ENCODE data around the gene PARVB. TPM values are rescaled to one million over a fixed set of nuclear protein-coding genes. Genes with fewer than 3 reads are reported as not detected.

The PARVB gene
- total and polyA plus RNA-seq, 2 of the 8 experiments (the other 6 are each of a cell fraction or from before 2014, with no cell fraction given), result 14.5 to 18.6 TPM

DNA sequence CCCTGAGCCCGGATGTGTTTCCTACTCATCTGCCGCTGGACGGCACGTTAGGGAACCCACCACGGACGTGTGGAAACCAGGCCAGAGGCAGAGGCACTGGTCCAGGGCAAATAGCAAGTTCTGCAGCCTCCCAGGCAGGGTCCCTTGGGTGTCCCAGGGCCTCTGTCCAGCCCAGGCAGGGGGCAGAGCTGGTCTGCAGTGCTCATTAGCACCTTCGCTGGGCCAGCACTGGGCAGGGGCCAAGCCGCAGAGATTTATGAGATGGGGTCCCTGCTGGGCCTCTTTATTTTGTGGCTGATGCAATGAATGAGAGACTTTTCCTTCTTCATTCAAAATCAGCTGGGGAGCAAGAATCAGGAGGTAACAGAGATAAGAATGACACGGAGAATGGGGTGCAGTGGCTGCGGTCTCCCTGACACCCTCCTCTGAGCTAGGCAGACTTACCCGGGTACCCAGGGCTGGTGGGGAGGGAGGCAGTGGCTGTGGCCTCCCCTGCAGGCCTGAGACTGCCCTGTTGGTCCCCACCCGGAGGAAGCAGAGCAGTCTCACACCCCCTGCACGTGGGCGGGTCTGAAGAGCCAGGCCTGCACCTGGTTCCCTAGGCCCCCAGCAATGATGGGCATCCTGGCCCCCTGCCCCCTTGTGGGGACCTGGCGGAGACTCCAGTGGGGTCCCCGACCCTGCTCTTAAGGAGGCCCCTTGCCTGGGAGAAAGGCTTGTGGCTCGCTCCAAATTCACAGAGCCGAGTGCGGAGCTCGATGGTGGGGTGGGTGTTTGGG lies 142.6 kb downstream of the PARVB start (continued):
- no peak for TF ChIP-seq SIX5 (IDR thresholded peaks at IDR 0.05; ENCODE audit: low read depth, low read length)
- TF ChIP-seq YY1 (IDR thresholded peaks at IDR 0.05; ENCODE audit: low read depth, low read length), result no peak
- no peak for TF ChIP-seq RXRA (IDR thresholded peaks at IDR 0.05; ENCODE audit: insufficient read depth, low read depth, low read length)
- TF ChIP-seq, protein P1, sequence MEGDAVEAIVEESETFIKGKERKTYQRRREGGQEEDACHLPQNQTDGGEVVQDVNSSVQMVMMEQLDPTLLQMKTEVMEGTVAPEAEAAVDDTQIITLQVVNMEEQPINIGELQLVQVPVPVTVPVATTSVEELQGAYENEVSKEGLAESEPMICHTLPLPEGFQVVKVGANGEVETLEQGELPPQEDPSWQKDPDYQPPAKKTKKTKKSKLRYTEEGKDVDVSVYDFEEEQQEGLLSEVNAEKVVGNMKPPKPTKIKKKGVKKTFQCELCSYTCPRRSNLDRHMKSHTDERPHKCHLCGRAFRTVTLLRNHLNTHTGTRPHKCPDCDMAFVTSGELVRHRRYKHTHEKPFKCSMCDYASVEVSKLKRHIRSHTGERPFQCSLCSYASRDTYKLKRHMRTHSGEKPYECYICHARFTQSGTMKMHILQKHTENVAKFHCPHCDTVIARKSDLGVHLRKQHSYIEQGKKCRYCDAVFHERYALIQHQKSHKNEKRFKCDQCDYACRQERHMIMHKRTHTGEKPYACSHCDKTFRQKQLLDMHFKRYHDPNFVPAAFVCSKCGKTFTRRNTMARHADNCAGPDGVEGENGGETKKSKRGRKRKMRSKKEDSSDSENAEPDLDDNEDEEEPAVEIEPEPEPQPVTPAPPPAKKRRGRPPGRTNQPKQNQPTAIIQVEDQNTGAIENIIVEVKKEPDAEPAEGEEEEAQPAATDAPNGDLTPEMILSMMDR (IDR thresholded peaks at IDR 0.05; ENCODE audit: control extremely low read depth in 1 of 3, insufficient read depth in 1 of 3, low read depth in 1 of 3, low read length in 3 of 3), result no peak
- no peak for TF ChIP-seq CHD2 (IDR thresholded peaks at IDR 0.05; ENCODE audit: low read length)
- TF ChIP-seq CEBPB (IDR thresholded peaks at IDR 0.05; ENCODE audit: low read depth, low read length), result no peak
- TF ChIP-seq NRF1 (IDR thresholded peaks at IDR 0.05; ENCODE audit: low read depth, low read length), result no peak
- no peak for TF ChIP-seq ZNF274 (IDR thresholded peaks at IDR 0.05; ENCODE audit: borderline replicate concordance, extremely low read depth, low read length)
